Activated naive CD4-positive, alpha-beta T cell treated with anti-CD3 and anti-CD28 coated beads, Interleukin-2, amount 50 U/mL, for 16 hours (primary cell): ENCODE results near the gene CRX.
"Not testable (repeated sequence)": the region's sequence is repeated elsewhere in the genome, so short reads cannot be mapped to it uniquely, and the experiment has no call there.

Experiments
- DNase-seq: peaks from one replicate; pipeline ENCODE4 v3.0.0-alpha.2; 2020

CRX gene

GRCh38 chr19:47821460-47822020 is at the start of gene CRX:
Gene CRX, plus strand, starts transcription at chr19:47821937. Its CDS starts 12,507 bp downstream, at chr19:47834444.
- no peak for DNase-seq

- no peak for DNase-seq
Observed at GRCh38 chr19:47776568-47776967, 45.2 kb upstream of the CRX start.

DNA sequence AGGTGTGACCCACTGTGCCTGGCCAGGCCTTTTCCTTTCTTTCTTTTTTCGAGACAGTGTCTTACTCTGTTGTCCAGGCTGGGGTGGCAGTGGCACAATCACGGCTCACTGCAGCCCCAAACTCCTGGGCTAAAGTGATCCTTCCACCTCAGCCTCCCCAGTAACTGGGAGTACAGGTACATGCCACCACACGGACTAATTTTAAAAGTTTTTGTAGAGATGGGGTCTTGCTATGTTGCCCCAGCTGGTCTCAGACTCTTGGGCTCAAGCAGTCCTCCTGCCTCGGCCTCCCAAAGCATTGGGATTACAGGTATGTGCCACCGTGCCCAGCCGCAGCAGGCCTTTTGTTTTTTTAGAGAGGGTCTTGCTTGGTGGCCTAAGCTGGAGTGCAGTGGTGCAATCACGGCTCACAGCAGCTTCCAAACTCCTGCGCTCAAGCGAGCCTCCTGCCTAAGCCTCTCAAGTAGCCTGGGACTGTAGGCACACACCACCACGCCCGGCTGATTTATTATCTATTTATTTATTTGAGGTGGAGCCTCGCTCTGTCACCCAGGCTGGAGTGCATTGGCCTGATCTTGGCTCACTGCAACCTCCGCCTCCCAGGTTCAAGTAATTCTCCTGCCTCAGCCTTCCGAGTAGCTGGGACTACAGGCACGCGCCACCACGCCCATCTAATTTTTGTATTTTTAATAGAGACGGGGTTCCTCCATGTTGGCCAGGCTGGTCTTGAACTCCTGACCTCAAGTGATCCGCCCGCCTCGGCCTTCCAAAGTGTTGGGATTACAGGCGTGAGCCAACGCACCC is 44.3 kb upstream of the CRX start:
- not testable (repeated sequence) for DNase-seq

- DNase-seq = peak; percentile 79
Observed at GRCh38 chr19:47778049-47778953, 43.4 kb upstream of the CRX start, which contains the start of gene SELENOW. Gene SELENOW, plus strand, starts transcription at chr19:47778703. Its CDS starts 83 bp downstream, at chr19:47778786.

DNA sequence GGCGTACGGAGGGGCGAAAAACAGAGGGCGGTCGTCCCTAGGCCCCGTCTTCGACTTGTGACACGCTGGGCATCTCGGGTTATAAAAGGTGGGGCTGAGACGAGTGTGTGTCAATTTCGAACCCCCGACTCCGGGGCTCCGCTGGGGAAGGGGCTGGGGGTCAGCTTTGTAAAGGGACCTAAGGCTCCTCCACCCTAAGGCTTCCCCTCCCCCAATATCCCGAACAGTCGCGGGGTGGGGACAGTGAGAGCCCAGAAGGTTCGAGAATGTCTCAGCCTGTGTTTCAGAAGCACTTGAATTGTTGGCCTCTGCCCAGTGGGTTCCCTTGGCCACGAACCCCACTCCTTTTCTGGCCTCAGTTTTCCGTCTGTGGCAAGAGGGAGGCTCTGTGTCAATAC is 42.8 kb upstream of the CRX start:
- no peak for DNase-seq

DNA sequence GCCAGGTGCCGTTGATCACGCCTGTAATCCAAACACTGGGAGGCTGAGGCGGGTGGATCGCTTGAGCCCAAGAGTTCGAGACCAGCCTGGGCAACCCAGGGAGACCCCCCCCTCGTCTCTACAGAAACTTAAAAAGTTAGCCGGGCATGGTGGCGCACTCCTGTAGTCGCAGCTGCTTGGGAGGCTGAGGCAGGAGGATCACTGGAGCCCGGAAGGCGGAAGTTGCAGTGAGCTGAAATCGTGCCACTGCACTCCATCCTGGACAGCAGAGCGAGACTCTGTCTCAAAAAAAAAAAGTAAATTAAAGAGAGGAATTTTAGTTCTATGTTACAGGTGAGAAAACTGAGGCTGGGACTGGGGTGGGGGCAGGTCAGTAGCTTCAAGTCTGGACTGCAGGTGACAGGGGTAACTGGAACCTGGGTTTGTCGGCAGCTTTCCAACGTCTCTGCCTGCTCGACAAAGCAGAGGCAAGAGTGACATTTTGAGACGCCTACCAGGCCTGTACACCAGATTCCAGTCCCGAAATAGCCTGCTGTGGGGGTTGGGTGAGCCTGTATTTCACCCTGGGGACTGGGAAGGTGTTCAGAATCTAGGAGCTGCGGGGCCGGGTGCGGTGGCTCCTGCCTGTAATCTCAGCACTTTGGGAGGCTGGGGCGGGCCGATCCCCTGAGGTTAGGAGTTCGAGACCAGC is 42.1 kb upstream of the CRX start:
- DNase-seq = no peak

- DNase-seq = no peak
Observed at GRCh38 chr19:47780215-47780551, 41.6 kb upstream of the CRX start.

DNA sequence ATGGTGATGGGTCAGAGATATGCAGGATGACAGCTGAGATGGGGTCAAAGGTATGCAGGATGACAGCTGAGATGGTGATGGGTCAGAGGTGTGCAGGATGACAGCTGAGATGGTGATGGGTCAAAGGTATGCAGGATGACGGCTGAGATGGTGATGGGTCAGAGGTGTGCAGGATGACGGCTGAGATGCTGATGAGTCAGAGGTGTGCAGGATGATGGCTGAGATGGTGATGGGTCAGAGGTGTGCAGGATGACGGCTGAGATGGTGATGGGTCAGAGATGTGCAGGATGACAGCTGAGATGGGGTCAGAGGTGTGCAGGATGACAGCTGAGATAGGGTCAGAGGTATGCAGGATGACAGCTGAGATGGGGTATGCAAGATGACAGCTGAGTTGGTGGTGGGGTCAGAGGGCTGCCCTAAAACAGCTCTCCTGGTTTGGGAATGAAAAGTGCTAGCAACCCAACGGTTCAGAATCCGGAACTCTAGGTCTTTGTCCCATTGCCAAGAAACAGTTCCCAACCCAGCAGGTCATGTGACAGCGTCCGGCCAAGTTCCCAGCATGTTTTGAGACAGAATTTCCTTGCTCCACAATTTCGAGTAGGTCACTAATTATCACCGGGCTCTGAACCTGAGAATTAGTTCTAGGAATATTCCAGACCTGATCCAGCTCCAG is 40.0 kb upstream of the CRX start:
- DNase-seq = no peak

GRCh38 chr19:47786566-47786965 is 35.2 kb upstream of the CRX start:
- DNase-seq = no peak

DNA sequence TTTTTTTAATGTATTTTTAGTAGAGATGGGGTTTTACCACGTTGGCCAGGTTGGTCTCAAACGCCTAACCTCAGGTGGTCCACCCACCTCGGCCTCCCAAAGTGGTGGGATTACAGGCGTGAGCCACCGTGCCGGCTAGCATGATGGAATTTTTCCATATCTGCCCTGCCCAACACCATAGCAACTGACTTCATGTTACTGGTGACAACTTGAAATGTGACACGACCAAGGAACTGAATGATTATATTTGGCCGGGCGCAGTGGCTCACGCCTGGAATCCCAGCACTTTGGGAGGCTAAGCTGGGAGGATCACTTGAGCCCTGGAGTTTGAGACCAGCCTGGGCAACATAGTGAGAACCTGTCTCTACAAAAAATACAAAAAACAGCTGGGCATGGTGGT is 34.4 kb upstream of the CRX start:
- DNase-seq = not testable (repeated sequence)

- not testable (repeated sequence) for DNase-seq
Observed at GRCh38 chr19:47789811-47790210, 31.9 kb upstream of the CRX start.

DNA sequence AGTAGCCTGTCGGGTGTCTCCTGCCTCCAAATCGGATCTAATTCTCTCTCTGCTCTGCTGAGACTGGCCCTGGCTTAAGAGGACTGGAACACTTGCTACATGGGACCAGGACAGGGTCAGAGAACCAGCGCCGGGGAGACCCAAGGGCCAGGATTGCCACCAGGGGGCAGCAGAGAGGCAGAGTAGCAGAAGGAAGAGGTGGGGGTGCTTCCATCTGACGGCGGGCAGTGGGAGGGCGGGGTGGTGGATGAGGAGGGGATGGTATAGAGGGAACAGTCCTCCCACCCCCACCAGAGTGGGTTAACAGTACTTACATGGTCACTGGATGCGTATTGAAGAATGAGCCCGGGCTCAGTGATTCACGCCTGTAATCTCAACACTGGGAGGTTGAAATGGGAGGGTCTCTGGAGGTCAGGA is 31.3 kb upstream of the CRX start:
- DNase-seq = peak; percentile 88

GRCh38 chr19:47792616-47793015 is 29.1 kb upstream of the CRX start:
- no peak for DNase-seq

DNA sequence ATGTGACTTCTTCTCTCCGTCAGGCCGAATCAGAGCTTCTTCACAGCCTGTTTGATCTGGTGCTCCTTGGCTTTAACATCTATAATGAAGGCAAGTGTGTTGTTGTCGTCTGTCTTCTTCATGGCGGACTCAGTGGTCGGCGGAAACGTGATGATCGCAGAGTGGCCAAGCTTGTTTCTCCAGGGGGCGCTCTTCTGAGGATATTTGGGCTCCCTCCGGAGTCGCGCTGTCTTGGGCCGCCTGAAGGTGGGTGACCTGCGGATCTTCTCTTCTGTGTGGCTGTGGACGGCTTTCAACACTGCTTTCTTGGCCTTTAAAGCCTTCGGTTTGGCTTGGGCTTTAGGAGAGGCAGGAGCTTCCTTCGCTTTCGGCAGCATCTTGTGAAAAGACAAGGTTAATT is 27.2 kb upstream of the CRX start:
- no peak for DNase-seq

DNA sequence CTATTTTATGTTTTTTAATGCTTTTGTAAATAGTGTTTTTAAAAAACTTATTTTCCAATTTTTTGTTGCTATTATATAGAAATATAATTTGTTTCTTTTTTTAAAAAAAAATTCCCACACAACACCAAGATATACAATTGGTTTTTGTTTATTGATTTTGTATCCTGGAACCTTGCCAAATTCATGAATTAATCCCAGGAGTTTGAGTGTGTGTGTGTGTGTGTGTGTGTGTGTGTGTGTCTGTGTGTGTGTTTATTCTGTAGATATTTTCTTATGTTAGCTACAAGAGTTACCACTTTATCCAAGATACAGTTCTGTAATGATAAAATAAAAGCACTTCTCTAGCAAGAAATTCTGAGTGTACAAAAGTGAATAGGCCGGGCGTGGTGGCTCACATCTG is 25.0 kb upstream of the CRX start:
- DNase-seq = no peak

DNA sequence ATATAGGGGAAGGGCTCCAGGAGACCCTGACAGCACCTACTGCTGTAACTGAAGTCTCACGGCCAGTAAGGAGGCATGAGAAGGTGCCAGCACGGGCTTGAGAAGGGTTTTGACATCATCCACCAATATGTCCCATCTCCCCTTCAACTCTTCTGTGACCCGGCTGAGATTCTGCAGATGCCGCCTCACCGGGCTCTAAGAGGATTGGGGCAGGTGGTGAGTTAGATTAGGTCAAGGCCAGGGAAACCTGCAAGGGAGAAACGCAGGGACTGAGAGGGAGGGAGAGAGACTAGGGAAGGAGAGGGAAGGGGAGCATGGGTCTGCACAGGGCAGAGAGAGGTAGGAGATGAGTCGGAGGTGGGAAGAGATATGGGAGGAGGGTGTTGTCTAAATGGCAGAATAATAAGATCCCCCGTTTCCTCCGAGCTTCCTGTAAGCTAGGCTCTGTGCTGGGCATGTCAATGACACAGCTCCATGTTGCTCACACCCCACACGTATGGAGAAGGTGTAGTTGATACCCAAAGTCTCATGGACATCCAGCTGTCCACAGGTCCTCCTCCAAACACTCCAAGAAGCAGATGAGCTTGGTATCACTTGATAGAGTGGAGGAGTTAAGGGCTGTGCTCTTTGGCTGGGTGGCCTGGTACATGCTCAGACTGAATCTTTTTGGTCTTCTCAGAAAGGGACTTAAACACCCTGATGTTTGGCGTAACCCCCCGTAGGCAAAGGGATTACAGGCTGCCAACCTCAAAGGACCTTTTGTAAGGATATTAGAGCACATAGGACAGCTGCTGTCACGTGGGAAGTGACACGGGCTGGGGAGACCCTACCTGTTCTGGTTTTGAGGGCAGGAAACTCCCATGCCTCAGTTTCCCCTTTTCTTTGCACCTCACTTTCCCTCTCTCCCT is 23.5 kb upstream of the CRX start:
- no peak for DNase-seq

- no peak for DNase-seq
Observed at GRCh38 chr19:47798904-47799266, 22.9 kb upstream of the CRX start.

DNA sequence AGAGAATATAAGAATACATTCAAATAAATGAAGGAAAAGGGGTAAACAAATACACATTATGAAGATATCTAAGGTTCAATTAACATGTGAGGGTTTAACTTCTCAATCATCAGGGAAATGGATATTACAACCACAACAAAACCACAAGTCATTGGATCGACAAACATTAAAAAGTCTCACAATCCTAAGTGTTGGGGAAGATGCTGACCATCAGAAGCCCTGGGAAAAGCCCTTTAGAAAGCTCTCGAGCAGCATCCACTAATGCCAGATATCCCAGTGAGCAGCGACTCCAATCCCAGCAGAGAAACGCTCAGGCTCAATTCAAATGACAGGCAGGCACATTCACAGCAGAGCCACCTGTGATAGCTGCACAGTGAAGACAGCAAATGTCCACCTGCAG is 20.5 kb upstream of the CRX start:
- DNase-seq = no peak

- no peak for DNase-seq
Observed at GRCh38 chr19:47802521-47803043, 19.2 kb upstream of the CRX start.

DNA sequence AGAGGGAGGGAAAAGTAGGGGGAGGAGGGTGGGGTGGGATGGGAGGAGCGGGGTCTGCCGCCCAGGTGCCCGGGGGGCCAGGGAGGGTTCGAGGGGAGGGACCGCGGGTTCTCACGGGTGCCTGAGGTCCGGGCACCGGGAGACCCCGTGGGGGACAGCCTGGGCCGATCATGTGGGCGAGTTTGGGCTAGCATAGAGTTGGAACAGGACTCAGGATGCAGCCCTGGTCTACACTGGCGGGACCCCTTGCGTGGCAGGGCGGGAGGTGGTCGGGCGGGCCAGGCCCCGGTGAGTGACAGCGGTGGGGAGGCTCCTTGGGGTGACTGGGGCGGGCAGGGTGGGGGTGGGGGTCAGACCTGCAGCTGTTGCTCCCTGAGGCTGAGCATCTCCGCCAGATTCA is 18.6 kb upstream of the CRX start:
- DNase-seq = not testable (repeated sequence)

DNA sequence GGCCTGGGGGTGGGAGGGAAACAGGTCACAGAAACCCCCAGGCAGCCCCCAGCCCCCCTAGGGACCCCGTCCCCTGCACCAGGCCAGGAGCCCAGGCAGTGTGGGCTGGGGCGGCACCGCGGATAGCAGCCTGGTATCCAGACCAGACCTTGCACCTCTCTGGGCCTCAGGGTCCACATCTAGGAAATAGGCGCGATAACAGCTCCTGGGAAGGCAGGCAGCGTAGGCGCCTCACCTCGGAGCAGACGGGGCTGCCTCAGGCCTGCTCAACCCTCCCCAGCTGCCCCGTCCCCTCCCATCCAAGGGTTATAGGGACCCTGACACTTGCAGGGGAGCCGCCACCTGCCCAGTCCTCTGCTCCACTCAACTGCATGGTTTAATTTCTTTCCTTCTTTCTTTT is 18.1 kb upstream of the CRX start:
- DNase-seq = not testable (repeated sequence)
